Natural killer cell (primary cell): ENCODE measurements around the gene NACA2. TPM values are rescaled to one million over a fixed set of nuclear protein-coding genes. Genes with fewer than 3 reads are reported as not detected.

Experiments
- ATAC-seq, 3 donors: fragments of 150-1000 bp in 2 of 3; fragments of 200-7000 bp in 1 of 3; cut with Tn5 transposase; 1 replicate in 1 of 3; 2 replicates in 2 of 3; pipeline ENCODE4 v1.10.0; 2021; ENCODE audit warnings: mild to moderate bottlenecking in 2 of 3, moderate library complexity in 2 of 3
- DNase-seq, 2 donors: peaks; one replicate each; pipeline versions ENCODE4 v3.0.0 to v3.0.0-alpha.2; 2013 to 2021; ENCODE audit warnings: mixed read lengths in 1 of 2
- H3K27ac ChIP-seq: one replicate; pipeline ENCODE4 v1.5.1; 2013; ENCODE audit warnings: mild to moderate bottlenecking, low read length
- H3K27me3 ChIP-seq: one replicate; pipeline ENCODE4 v1.6.1; 2013; ENCODE audit warnings: low read length; ENCODE audit not compliant: control insufficient read depth, insufficient read depth
- H3K36me3 ChIP-seq: one replicate; pipeline ENCODE4 v1.6.1; 2013; ENCODE audit warnings: low read length; ENCODE audit not compliant: control insufficient read depth, insufficient read depth
- H3K4me1 ChIP-seq: one replicate; pipeline ENCODE4 v1.6.1; 2013; ENCODE audit warnings: low read length; ENCODE audit not compliant: control insufficient read depth, insufficient read depth
- H3K4me3 ChIP-seq: one replicate; pipeline ENCODE4 v1.5.1; 2013; ENCODE audit warnings: low read length
- H3K9me3 ChIP-seq: one replicate; pipeline ENCODE4 v1.6.1; 2013; ENCODE audit warnings: low read length; ENCODE audit not compliant: control insufficient read depth, insufficient read depth
- H3K27ac Mint-ChIP-seq, 2 donors: one replicate each; pipeline ENCODE4 v1.8.0; 2022; ENCODE audit warnings: mild to moderate bottlenecking in 2 of 2, mixed read lengths in 2 of 2, moderate library complexity in 1 of 2
- H3K27me3 Mint-ChIP-seq, 2 donors: one replicate each; pipeline ENCODE4 v1.8.0; 2022; ENCODE audit warnings: low read depth in 2 of 2, mixed read lengths in 2 of 2
- H3K36me3 Mint-ChIP-seq: one replicate; pipeline ENCODE4 v1.8.0; 2022; ENCODE audit warnings: mixed read lengths
- H3K4me1 Mint-ChIP-seq, 2 donors: one replicate each; pipeline ENCODE4 v1.8.0; 2022; ENCODE audit warnings: mixed read lengths in 2 of 2
- H3K4me3 Mint-ChIP-seq: one replicate; pipeline ENCODE4 v1.8.0; 2022; ENCODE audit warnings: mild to moderate bottlenecking, moderate library complexity, mixed read lengths
- H3K9me3 Mint-ChIP-seq, 2 donors: one replicate each; pipeline ENCODE4 v1.8.0; 2022; ENCODE audit warnings: mixed read lengths in 2 of 2
- CTCF ChIP-seq: fragments of 200-600 bp; IDR thresholded peaks from one replicate; pipeline ENCODE4 v1.8.0; 2022; ENCODE audit warnings: antibody characterized with exemption
- WGBS: methylation state at CpG from one replicate; pipeline ENCODE4 v1.1.7; 2013; ENCODE audit warnings: missing lambda C conversion rate; ENCODE audit not compliant: insufficient coverage; 5-methylcytosine and 5-hydroxymethylcytosine counted together
- intact Hi-C: fragments of 100-400 bp; cut with micrococcal nuclease; formaldehyde crosslinking; loops from one replicate; pipeline ENCODE4 v1.14.2; 2022
- total RNA-seq, 4 donors: library from RNA; stranded (reverse); fragments of 120-200 nt in 1 of 4; gene quantifications; one replicate each; pipeline versions ENCODE4 v1.2.3 to v1.2.4, GENCODE V29; 2013 to 2022

NACA2 gene
- total RNA-seq, 3 donors from 2014 or later (not counting 1 experiment from before 2014, with no cell fraction given): not detected

DNA sequence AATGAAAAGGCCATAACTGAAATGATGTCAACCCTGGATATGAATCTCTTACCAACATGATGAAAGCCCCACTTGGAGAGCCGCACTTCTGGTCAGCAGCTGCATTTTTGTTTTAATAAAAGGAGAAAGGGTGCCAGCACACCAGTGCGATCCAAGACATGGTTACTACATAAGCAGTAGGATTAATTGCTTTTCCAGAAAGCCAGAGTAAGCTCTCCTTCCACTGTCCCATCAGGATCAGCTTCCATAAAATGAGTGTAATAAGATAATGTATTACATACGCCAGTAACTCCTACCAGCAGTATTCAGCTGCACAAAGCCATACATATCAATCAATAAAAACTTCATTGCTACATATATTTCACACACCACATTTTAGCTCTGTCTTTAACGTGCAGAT lies 26.3 kb upstream of the NACA2 start:
- no peaks in the 10 kb centered on the region for H3K4me1 ChIP-seq

GRCh38 chr17:61616783-61617182 lies 25.8 kb upstream of the NACA2 start:
- peaks cover 7 to 8% of the 10 kb centered on the region in 2 donors for H3K27me3 Mint-ChIP-seq
- Histone ChIP-seq H3K9me3 (no peaks in the 10 kb centered on the region), H3K36me3 (no peaks in the 10 kb centered on the region), H3K27me3 (no peaks in the 10 kb centered on the region), H3K27ac (no peak overlapping the region), H3K4me3 (no peak overlapping the region), H3K4me1 (no peaks in the 10 kb centered on the region)
- DNase-seq: no peak
- no peak overlapping the region for H3K4me3 Mint-ChIP-seq
- H3K27ac Mint-ChIP-seq: no peak overlapping the region
- H3K9me3 Mint-ChIP-seq: peaks cover 3 to 7% of the 10 kb centered on the region in 2 donors
- H3K4me1 Mint-ChIP-seq: no peaks in the 10 kb centered on the region
- ATAC-seq: no peak
- intact Hi-C loops: no loop called here
- TF ChIP-seq CTCF: no peak
- H3K36me3 Mint-ChIP-seq: peaks cover 11% of the 10 kb centered on the region
- no CpG with 5 or more reads among the region's 1 CpG for WGBS

More for the DNA sequence above, 26.3 kb upstream of the NACA2 start:
- peaks cover 7 to 12% of the 10 kb centered on the region in 2 donors for H3K27me3 Mint-ChIP-seq
- H3K9me3 Mint-ChIP-seq: peaks cover 3 to 7% of the 10 kb centered on the region in 2 donors
- intact Hi-C loops: no loop called here
- DNase-seq (no peak), ATAC-seq (no peak)
- no peak for TF ChIP-seq CTCF
- no peak overlapping the region for H3K27ac ChIP-seq
- no peak overlapping the region for H3K27ac Mint-ChIP-seq
- H3K9me3 ChIP-seq: no peaks in the 10 kb centered on the region
- H3K36me3 ChIP-seq: no peaks in the 10 kb centered on the region
- H3K27me3 ChIP-seq: no peaks in the 10 kb centered on the region
- H3K36me3 Mint-ChIP-seq: peaks cover 11% of the 10 kb centered on the region
- 93% methylated on average over 4 of the region's 4 CpGs for WGBS
- H3K4me1 Mint-ChIP-seq: no peaks in the 10 kb centered on the region
- no peak overlapping the region for H3K4me3 Mint-ChIP-seq
- H3K4me3 ChIP-seq: no peak overlapping the region

GRCh38 chr17:61614219-61614618 lies 23.2 kb upstream of the NACA2 start:
- H3K4me3 ChIP-seq: no peak overlapping the region
- H3K36me3 ChIP-seq: no peaks in the 10 kb centered on the region
- H3K4me1 Mint-ChIP-seq: no peaks in the 10 kb centered on the region
- no peak overlapping the region for H3K27ac Mint-ChIP-seq
- H3K27me3 ChIP-seq: no peaks in the 10 kb centered on the region
- no peaks in the 10 kb centered on the region for H3K4me1 ChIP-seq
- no peak overlapping the region for H3K27ac ChIP-seq
- no peak for DNase-seq
- H3K36me3 Mint-ChIP-seq: peaks cover 5% of the 10 kb centered on the region
- no peaks in the 10 kb centered on the region for H3K9me3 ChIP-seq
- intact Hi-C loops: no loop called here
- peaks cover under 1% of the 10 kb centered on the region in 2 donors for H3K9me3 Mint-ChIP-seq
- H3K4me3 Mint-ChIP-seq: no peak overlapping the region
- TF ChIP-seq CTCF: no peak
- H3K27me3 Mint-ChIP-seq: peaks cover 7 to 8% of the 10 kb centered on the region in 2 donors
- ATAC-seq: no peak

DNA sequence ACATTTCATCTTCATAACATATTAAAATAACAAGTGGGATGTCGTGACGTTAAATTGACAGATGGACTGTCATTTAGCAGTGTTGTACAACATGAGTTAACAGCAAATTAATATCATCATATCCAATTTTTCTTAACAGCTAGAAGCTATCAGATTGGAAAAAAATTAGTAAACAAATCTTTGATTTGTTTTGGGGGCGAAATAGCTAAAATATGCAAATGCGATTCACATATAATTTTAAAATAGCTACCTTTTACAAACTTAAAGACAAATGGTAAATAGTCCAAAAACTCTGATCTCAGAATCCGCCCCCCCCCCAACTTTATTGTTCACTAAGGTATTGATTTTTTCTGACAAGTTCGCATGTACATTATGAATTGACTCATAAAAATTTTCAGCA lies 20.3 kb upstream of the NACA2 start:
- intact Hi-C loops: no loop called here
- no peaks in the 10 kb centered on the region for H3K27me3 ChIP-seq
- WGBS: 96% methylated on average over 3 of the region's 6 CpGs
- H3K36me3 ChIP-seq: no peaks in the 10 kb centered on the region
- DNase-seq (no peak), ATAC-seq (no peak)
- no peak overlapping the region for H3K27ac ChIP-seq
- H3K9me3 ChIP-seq: no peaks in the 10 kb centered on the region
- Mint-ChIP-seq H3K4me3 (no peak overlapping the region), H3K4me1 (no peaks in the 10 kb centered on the region), H3K9me3 (no peaks in the 10 kb centered on the region), H3K27ac (no peak overlapping the region), H3K36me3 (no peaks in the 10 kb centered on the region), H3K27me3 (peaks cover 7 to 14% of the 10 kb centered on the region in 2 donors)
- H3K4me1 ChIP-seq: no peaks in the 10 kb centered on the region
- no peak for TF ChIP-seq CTCF
- H3K4me3 ChIP-seq: no peak overlapping the region
